Erythroblast (primary cell): ENCODE measurements around the gene PGBD2.

Experiments
- GATA1 ChIP-seq: IDR thresholded peaks from 2 replicates; pipeline ENCODE4 v1.6.1; 2011; ENCODE audit warnings: low read depth, mild to moderate bottlenecking, control low read depth, low read length, moderate library complexity
- POLR2A ChIP-seq: IDR thresholded peaks from 2 replicates; pipeline ENCODE4 v1.6.1; 2011; ENCODE audit warnings: mild to moderate bottlenecking, low read length

- TF ChIP-seq POLR2A (peak; percentile 89), GATA1 (no peak)
Observed at GRCh38 chr1:248873409-248873992, 32.5 kb upstream of the PGBD2 start.
